GM12878 (cell line): ENCODE results near the gene ZPBP2. TPM values are rescaled to one million over a fixed set of nuclear protein-coding genes. Genes with fewer than 3 reads are reported as not detected.

Experiments
- ASH2L ChIP-seq: fragments of 300-600, 200-600 bp; sonication (generic); IDR thresholded peaks from 2 replicates; pipeline ENCODE4 v1.6.1; 2017; ENCODE audit warnings: low read depth, mild to moderate bottlenecking, borderline replicate concordance
- BMI1 ChIP-seq: fragments of 450-650 bp; IDR thresholded peaks from 2 replicates; pipeline ENCODE4 v1.6.1; 2016; ENCODE audit warnings: mild to moderate bottlenecking, moderate library complexity, borderline replicate concordance
- CEBPZ ChIP-seq: fragments of 150-350 bp; IDR thresholded peaks from 2 replicates; pipeline ENCODE4 v1.6.1; 2016; ENCODE audit warnings: low read depth, low read length
- FOS ChIP-seq: IDR thresholded peaks from 3 replicates; pipeline ENCODE4 v1.6.1; 2011; ENCODE audit warnings: borderline replicate concordance; ENCODE audit not compliant: insufficient read length; ENCODE audit errors: extremely low read depth
- MEF2A ChIP-seq: IDR thresholded peaks from 2 replicates; pipeline ENCODE4 v1.6.1; 2011; ENCODE audit warnings: low read depth, mild to moderate bottlenecking, low read length, moderate library complexity; ENCODE audit not compliant: insufficient read depth
- NR2C1 ChIP-seq: fragments of 450-650 bp; IDR thresholded peaks from 2 replicates; pipeline ENCODE4 v1.6.1; 2017; ENCODE audit warnings: antibody characterized with exemption, mild to moderate bottlenecking, moderate library complexity
- RAD51 ChIP-seq: fragments of 450-650 bp; IDR thresholded peaks from 2 replicates; pipeline ENCODE4 v1.6.1; 2016; ENCODE audit warnings: moderate library complexity, mild to moderate bottlenecking, inconsistent platforms
- RBBP5 ChIP-seq: fragments of 200-600 bp; sonication (generic); conservative IDR thresholded peaks from 2 replicates; pipeline ENCODE4 v1.6.1; 2016
- SMAD5 ChIP-seq: IDR thresholded peaks from 2 replicates; pipeline ENCODE4 v1.6.1; 2016; ENCODE audit warnings: antibody characterized with exemption, low read depth
- SMARCA5 ChIP-seq: fragments of 450-650 bp; IDR thresholded peaks from 2 replicates; pipeline ENCODE4 v1.6.1; 2017; ENCODE audit warnings: mild to moderate bottlenecking
- SP1 ChIP-seq: IDR thresholded peaks from one replicate; pipeline ENCODE4 v1.6.1; 2011; ENCODE audit warnings: low read depth, low read length
- SREBF1 ChIP-seq: IDR thresholded peaks from 2 replicates; pipeline ENCODE4 v1.6.1; 2012; ENCODE audit warnings: mild to moderate bottlenecking, low read length
- SRF ChIP-seq, 2 experiments: IDR thresholded peaks; 2 replicates each; pipeline ENCODE4 v1.6.1; 2011; ENCODE audit warnings: low read depth in 2 of 2, low read length in 2 of 2, mild to moderate bottlenecking in 1 of 2, moderate library complexity in 1 of 2
- STAT1 ChIP-seq: fragments of 450-650 bp; conservative IDR thresholded peaks from 2 replicates; pipeline ENCODE4 v1.6.1; 2014; ENCODE audit warnings: antibody characterized with exemption, mild to moderate bottlenecking
- ZBTB4 ChIP-seq: fragments of 450-650 bp; formaldehyde crosslinking; IDR thresholded peaks from 2 replicates; pipeline ENCODE4 v1.4.0; 2022; ENCODE audit warnings: mild to moderate bottlenecking, moderate library complexity
- ZNF207 ChIP-seq: fragments of 450-650 bp; IDR thresholded peaks from 2 replicates; pipeline ENCODE4 v1.6.1; 2014; ENCODE audit warnings: antibody characterized with exemption, mild to moderate bottlenecking, borderline replicate concordance
- polyA plus RNA-seq, 11 experiments: library from polyadenylated mRNA; depleted of rRNA in 4 of 11; unstranded in 6 of 11; stranded (reverse) in 5 of 11; fragments of >200 nt; fragmentation: Nextera tagmentation in 4 of 11; fragmentation: Illumina TruSeq in 1 of 11; extraction: Ambion mirVana in 4 of 11; extraction: Trizol in 1 of 11; gene quantifications; 1 replicate in 1 of 11; 2 replicates in 10 of 11; pipeline versions ENCODE4 v1.2.1 to v1.2.3, GENCODE V29; 2011 to 2016; ENCODE audit warnings: inconsistent platforms in 2 of 11, missing spikeins in 2 of 11, low read depth in 1 of 11
- total RNA-seq, 4 experiments: library from RNA; depleted of rRNA in 3 of 4; stranded (reverse); fragments of >200 nt in 3 of 4; fragmentation: Illumina TruSeq in 1 of 4; extraction: Trizol in 1 of 4; gene quantifications; 2 replicates each; pipeline versions ENCODE4 v1.2.1 to v1.2.3, GENCODE V29; 2013 to 2021
- TF ChIP-seq, protein P1 (sequence below): IDR thresholded peaks from 2 replicates; pipeline ENCODE4 v1.6.1; 2012; ENCODE audit warnings: mild to moderate bottlenecking, low read depth, low read length
- TF ChIP-seq, protein P2 (sequence below): fragments of 450-650 bp; IDR thresholded peaks from 2 replicates; pipeline ENCODE4 v1.6.1; 2017; ENCODE audit warnings: mild to moderate bottlenecking

Gene ZPBP2
- total and polyA plus RNA-seq, 10 of the 15 experiments (the other 5 are each of a cell fraction or from before 2014, with no cell fraction given) = 0.33 to 1.0 (median 0.58) TPM

DNA sequence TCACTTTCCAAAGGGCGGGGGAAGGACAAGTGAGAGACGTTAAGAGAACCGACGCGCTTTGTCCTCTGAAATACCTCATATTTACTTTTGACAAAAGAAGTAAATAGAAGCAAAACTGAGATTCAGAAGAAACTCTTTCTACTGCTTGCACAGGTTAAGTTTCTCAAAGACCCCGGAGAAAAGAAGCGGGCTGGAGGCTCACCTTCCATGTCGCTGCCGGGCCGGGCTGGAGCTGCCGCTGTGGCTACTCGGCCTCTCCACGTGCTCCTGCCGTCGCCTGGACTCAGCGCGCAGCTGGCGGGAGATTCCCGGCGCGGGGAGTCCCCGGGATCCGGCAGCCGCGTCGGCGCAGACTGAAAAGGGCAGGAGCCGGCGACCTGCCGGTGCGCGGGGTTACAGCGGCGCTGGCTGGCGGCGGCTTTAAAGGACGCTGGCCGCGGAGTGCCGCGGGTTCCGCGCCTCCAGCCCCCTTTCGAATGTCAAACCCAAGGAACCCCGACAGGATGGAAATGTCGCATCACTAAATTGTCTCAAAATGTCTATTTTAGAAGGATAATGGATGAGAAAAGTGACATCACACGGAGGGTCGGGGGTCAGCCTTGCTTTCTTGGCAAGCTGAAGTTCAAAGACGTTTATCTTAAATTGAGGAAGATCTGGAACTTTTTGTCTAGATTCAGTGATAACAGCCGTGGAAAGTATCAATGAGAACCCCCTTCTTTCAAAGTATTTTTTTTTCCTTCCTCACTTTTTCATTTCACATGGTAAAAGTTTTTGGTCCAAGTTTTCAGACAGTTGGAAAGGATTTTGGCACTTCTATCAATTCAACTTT lies 3.9 kb upstream of the ZPBP2 start, which contains the start of gene IKZF3 (continued):
- TF ChIP-seq CEBPZ = no peak
- peak; percentile 73; the same call in 1 of the 2 replicates for TF ChIP-seq SMARCA5
- 0 out of 2 replicates have a peak, but pooled peaks have one; percentile 20 for TF ChIP-seq SMAD5
- TF ChIP-seq SRF (IDR thresholded peaks at IDR 0.05; ENCODE audit: low read depth in 2 of 2, low read length in 2 of 2) = peak; percentile 64 to 78; a peak in 3 of 4 replicates
- no peak for TF ChIP-seq ASH2L
- no peak; the same call in 1 of the 2 replicates for TF ChIP-seq NR2C1
- TF ChIP-seq FOS = no peak
- no peak for TF ChIP-seq ZBTB4 (CRISPR knock-in tag)
- TF ChIP-seq BMI1 = no peak
- TF ChIP-seq, protein P1, sequence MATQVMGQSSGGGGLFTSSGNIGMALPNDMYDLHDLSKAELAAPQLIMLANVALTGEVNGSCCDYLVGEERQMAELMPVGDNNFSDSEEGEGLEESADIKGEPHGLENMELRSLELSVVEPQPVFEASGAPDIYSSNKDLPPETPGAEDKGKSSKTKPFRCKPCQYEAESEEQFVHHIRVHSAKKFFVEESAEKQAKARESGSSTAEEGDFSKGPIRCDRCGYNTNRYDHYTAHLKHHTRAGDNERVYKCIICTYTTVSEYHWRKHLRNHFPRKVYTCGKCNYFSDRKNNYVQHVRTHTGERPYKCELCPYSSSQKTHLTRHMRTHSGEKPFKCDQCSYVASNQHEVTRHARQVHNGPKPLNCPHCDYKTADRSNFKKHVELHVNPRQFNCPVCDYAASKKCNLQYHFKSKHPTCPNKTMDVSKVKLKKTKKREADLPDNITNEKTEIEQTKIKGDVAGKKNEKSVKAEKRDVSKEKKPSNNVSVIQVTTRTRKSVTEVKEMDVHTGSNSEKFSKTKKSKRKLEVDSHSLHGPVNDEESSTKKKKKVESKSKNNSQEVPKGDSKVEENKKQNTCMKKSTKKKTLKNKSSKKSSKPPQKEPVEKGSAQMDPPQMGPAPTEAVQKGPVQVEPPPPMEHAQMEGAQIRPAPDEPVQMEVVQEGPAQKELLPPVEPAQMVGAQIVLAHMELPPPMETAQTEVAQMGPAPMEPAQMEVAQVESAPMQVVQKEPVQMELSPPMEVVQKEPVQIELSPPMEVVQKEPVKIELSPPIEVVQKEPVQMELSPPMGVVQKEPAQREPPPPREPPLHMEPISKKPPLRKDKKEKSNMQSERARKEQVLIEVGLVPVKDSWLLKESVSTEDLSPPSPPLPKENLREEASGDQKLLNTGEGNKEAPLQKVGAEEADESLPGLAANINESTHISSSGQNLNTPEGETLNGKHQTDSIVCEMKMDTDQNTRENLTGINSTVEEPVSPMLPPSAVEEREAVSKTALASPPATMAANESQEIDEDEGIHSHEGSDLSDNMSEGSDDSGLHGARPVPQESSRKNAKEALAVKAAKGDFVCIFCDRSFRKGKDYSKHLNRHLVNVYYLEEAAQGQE = 0 out of 2 replicates have a peak, but pooled peaks have one; percentile 48
- peak; percentile 52 for TF ChIP-seq MEF2A
- no peak for TF ChIP-seq SP1
- TF ChIP-seq RBBP5 = no peak
- no peak; the same call in 1 of the 2 replicates for TF ChIP-seq RAD51
- TF ChIP-seq SREBF1 = no peak
- TF ChIP-seq STAT1 = no peak
- no peak for TF ChIP-seq ZNF207
- TF ChIP-seq, protein P2, sequence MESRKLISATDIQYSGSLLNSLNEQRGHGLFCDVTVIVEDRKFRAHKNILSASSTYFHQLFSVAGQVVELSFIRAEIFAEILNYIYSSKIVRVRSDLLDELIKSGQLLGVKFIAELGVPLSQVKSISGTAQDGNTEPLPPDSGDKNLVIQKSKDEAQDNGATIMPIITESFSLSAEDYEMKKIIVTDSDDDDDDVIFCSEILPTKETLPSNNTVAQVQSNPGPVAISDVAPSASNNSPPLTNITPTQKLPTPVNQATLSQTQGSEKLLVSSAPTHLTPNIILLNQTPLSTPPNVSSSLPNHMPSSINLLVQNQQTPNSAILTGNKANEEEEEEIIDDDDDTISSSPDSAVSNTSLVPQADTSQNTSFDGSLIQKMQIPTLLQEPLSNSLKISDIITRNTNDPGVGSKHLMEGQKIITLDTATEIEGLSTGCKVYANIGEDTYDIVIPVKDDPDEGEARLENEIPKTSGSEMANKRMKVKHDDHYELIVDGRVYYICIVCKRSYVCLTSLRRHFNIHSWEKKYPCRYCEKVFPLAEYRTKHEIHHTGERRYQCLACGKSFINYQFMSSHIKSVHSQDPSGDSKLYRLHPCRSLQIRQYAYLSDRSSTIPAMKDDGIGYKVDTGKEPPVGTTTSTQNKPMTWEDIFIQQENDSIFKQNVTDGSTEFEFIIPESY = no peak
